GM23338 (cell line): ENCODE results near the gene PTH1R. TPM values are rescaled to one million over a fixed set of nuclear protein-coding genes. Genes with fewer than 3 reads are reported as not detected.

Experiments used
- ATAC-seq: fragments of 200-7000 bp; cut with Tn5 transposase; 3 replicates; pipeline ENCODE4 v1.9.1; 2020
- DNase-seq: peaks from one replicate; pipeline ENCODE4 v3.0.0-alpha.2; 2015; ENCODE audit warnings: low spot score
- H2AFZ ChIP-seq: fragments of 200-600 bp; sonication (generic); 2 replicates; pipeline ENCODE4 v1.8.0; 2016; ENCODE audit warnings: antibody characterized with exemption, mild to moderate bottlenecking, moderate library complexity
- H3F3A ChIP-seq: fragments of 200-600 bp; sonication (generic); replicated peaks from 2 replicates; pipeline ENCODE4 v1.8.0; 2017; ENCODE audit warnings: antibody characterized with exemption, mixed run types, low read depth
- H3K27ac ChIP-seq: fragments of 200-600 bp; sonication (generic); 2 replicates; pipeline ENCODE4 v1.6.1; 2016; ENCODE audit warnings: low read depth
- H3K27me3 ChIP-seq: fragments of 200-600 bp; sonication (generic); 2 replicates; pipeline ENCODE4 v1.8.0; 2016; ENCODE audit warnings: mild to moderate bottlenecking, mixed run types, moderate library complexity; ENCODE audit not compliant: insufficient read depth
- H3K36me3 ChIP-seq: fragments of 200-600 bp; sonication (generic); 2 replicates; pipeline ENCODE4 v1.8.0; 2016; ENCODE audit warnings: mild to moderate bottlenecking; ENCODE audit not compliant: insufficient read depth
- H3K4me1 ChIP-seq: fragments of 200-600 bp; sonication (generic); 2 replicates; pipeline ENCODE4 v1.8.0; 2016; ENCODE audit warnings: mild to moderate bottlenecking, moderate library complexity; ENCODE audit not compliant: insufficient read depth
- H3K4me2 ChIP-seq: fragments of 200-600 bp; sonication (generic); 2 replicates; pipeline ENCODE4 v1.7.1; 2017; ENCODE audit warnings: mixed run types
- H3K4me3 ChIP-seq: fragments of 200-600 bp; sonication (generic); 2 replicates; pipeline ENCODE4 v1.6.1; 2016; ENCODE audit warnings: mixed run types
- H3K79me2 ChIP-seq: fragments of 200-600 bp; sonication (generic); replicated peaks from 2 replicates; pipeline ENCODE4 v1.8.0; 2017; ENCODE audit warnings: mild to moderate bottlenecking; ENCODE audit not compliant: insufficient read depth
- H3K9me2 ChIP-seq: fragments of 200-600 bp; sonication (generic); 2 replicates; pipeline ENCODE4 v1.8.0; 2017; ENCODE audit not compliant: insufficient read depth
- H4K20me1 ChIP-seq: fragments of 200-600 bp; sonication (generic); replicated peaks from 2 replicates; pipeline ENCODE4 v1.8.0; 2017; ENCODE audit warnings: mild to moderate bottlenecking; ENCODE audit not compliant: insufficient read depth
- H3K27ac Mint-ChIP-seq: 2 replicates; pipeline ENCODE4 v1.8.0; 2020; ENCODE audit warnings: inconsistent platforms, mild to moderate bottlenecking, moderate library complexity, mixed read lengths
- H3K27me3 Mint-ChIP-seq: 3 replicates; pipeline ENCODE4 v1.8.0; 2022; ENCODE audit warnings: low read depth, mild to moderate bottlenecking, moderate library complexity, mixed read lengths, inconsistent platforms; ENCODE audit not compliant: insufficient read depth, poor library complexity
- H3K36me3 Mint-ChIP-seq: 3 replicates; pipeline ENCODE4 v1.8.0; 2021; ENCODE audit warnings: low read depth, mild to moderate bottlenecking, inconsistent platforms, moderate library complexity, mixed read lengths
- H3K4me1 Mint-ChIP-seq: 3 replicates; pipeline ENCODE4 v1.8.0; 2020; ENCODE audit warnings: mild to moderate bottlenecking, inconsistent platforms, mixed read lengths
- H3K4me3 Mint-ChIP-seq: 3 replicates; pipeline ENCODE4 v1.8.0; 2021; ENCODE audit warnings: moderate library complexity, mild to moderate bottlenecking, inconsistent platforms, mixed read lengths
- H3K9me3 Mint-ChIP-seq: 3 replicates; pipeline ENCODE4 v1.8.0; 2020; ENCODE audit warnings: moderate library complexity, mild to moderate bottlenecking, inconsistent platforms, mixed read lengths
- CREB1 ChIP-seq: fragments of 250-450 bp; sonication (Bioruptor Pico); IDR thresholded peaks from 2 replicates; pipeline ENCODE4 v1.5.0; 2020; ENCODE audit warnings: low read depth, mild to moderate bottlenecking, moderate library complexity
- CTCF ChIP-seq, 2 experiments: fragments of 200-600 bp in 1 of 2; sonication (generic) in 1 of 2; conservative IDR thresholded peaks; 2 replicates each; pipeline versions ENCODE4 v1.5.1 to v1.6.1; 2016 to 2017; ENCODE audit warnings: antibody characterized with exemption in 2 of 2, low read depth in 2 of 2, mild to moderate bottlenecking in 2 of 2, moderate library complexity in 1 of 2
- ETS1 ChIP-seq: IDR thresholded peaks from 2 replicates; pipeline ENCODE4 v1.6.1; 2016; ENCODE audit warnings: antibody characterized with exemption
- EZH2 ChIP-seq: fragments of 200-600 bp; sonication (generic); IDR thresholded peaks from one replicate; pipeline ENCODE4 v1.8.0; 2017; ENCODE audit warnings: antibody characterized with exemption, mild to moderate bottlenecking, low read depth; ENCODE audit not compliant: unreplicated experiment
- EZH2phosphoT487 ChIP-seq: fragments of 200-600 bp; sonication (generic); IDR thresholded peaks from one replicate; pipeline ENCODE4 v1.8.1; 2018; ENCODE audit warnings: antibody characterized with exemption; ENCODE audit not compliant: unreplicated experiment
- JUNB ChIP-seq: IDR thresholded peaks from one replicate; pipeline ENCODE4 v1.6.1; 2016; ENCODE audit warnings: antibody characterized with exemption; ENCODE audit not compliant: unreplicated experiment
- NANOG ChIP-seq: IDR thresholded peaks from 2 replicates; pipeline ENCODE4 v1.6.1; 2016; ENCODE audit warnings: antibody characterized with exemption, borderline replicate concordance
- POLR2AphosphoS5 ChIP-seq: IDR thresholded peaks from 2 replicates; pipeline ENCODE4 v1.6.1; 2016; ENCODE audit warnings: antibody characterized with exemption, low read depth
- REST ChIP-seq: IDR thresholded peaks from one replicate; pipeline ENCODE4 v1.6.1; 2018; ENCODE audit warnings: antibody characterized with exemption; ENCODE audit not compliant: unreplicated experiment
- STAT1 ChIP-seq: IDR thresholded peaks from one replicate; pipeline ENCODE4 v1.6.1; 2016; ENCODE audit warnings: antibody characterized with exemption; ENCODE audit not compliant: unreplicated experiment
- ZNF114 ChIP-seq: fragments of 250-450 bp; sonication (Bioruptor Pico); IDR thresholded peaks from 2 replicates; pipeline ENCODE4 v1.5.0; 2020; ENCODE audit warnings: mild to moderate bottlenecking, moderate library complexity
- ZNF331 ChIP-seq: fragments of 250-450 bp; sonication (Bioruptor Pico); IDR thresholded peaks from 2 replicates; pipeline ENCODE4 v1.5.0; 2020; ENCODE audit warnings: low read depth, mild to moderate bottlenecking, moderate library complexity
- ZNF462 ChIP-seq: fragments of 250-450 bp; sonication (Bioruptor Pico); IDR thresholded peaks from 2 replicates; pipeline ENCODE4 v1.5.0; 2020; ENCODE audit warnings: mild to moderate bottlenecking, moderate library complexity
- polyA plus RNA-seq: library from polyadenylated mRNA; unstranded; fragments of >200 nt; fragmentation: Nextera tagmentation; extraction: Ambion mirVana; gene quantifications from 2 replicates; pipeline ENCODE4 v1.2.1, GENCODE V29; 2016
- total RNA-seq: library from RNA; depleted of rRNA; stranded (reverse); fragments of >200 nt; shearing (Covaris generic); gene quantifications from 2 replicates; pipeline ENCODE4 v1.2.3, GENCODE V29; 2014

PTH1R gene
- total and polyA plus RNA-seq, 2 experiments from 2014 or later, result 1.3 to 1.9 TPM

- H3K4me2 ChIP-seq, result no peak overlapping the region
- H3K36me3 ChIP-seq, result no peaks in the 10 kb centered on the region
- DNase-seq, result no peak
- peaks cover 98% of the 10 kb centered on the region for H3K79me2 ChIP-seq
- no peaks in the 10 kb centered on the region for H3K9me2 ChIP-seq
- Mint-ChIP-seq H3K36me3 (peaks cover 15% of the 10 kb centered on the region), H3K27ac (no peak overlapping the region), H3K4me3 (no peak overlapping the region; the same call in 2 of the 3 replicates), H3K27me3 (peaks cover 9% of the 10 kb centered on the region), H3K4me1 (peaks cover 58% of the 10 kb centered on the region), H3K9me3 (no peaks in the 10 kb centered on the region; the same call in 2 of the 3 replicates)
- TF ChIP-seq ZNF462 (CRISPR knock-in tag), result no peak
- TF ChIP-seq ZNF114 (CRISPR knock-in tag), result no peak
- no peak for TF ChIP-seq ZNF331 (CRISPR knock-in tag)
- no peak for TF ChIP-seq JUNB
- TF ChIP-seq CREB1 (CRISPR knock-in tag), result no peak
- no peak for TF ChIP-seq EZH2phosphoT487
- TF ChIP-seq REST, result no peak
- TF ChIP-seq EZH2, result no peak
- no peak for TF ChIP-seq NANOG
- TF ChIP-seq ETS1, result no peak
- TF ChIP-seq STAT1, result no peak
- no peak for TF ChIP-seq CTCF (conservative IDR thresholded peaks at IDR 0.05; ENCODE audit: low read depth in 2 of 2)
- TF ChIP-seq POLR2AphosphoS5, result no peak
- peaks cover 83% of the 10 kb centered on the region for H4K20me1 ChIP-seq
- ATAC-seq, result no peak
- no peak overlapping the region for H2AFZ ChIP-seq
- no peaks in the 10 kb centered on the region for H3F3A ChIP-seq
- H3K4me1 ChIP-seq, result peaks cover 8% of the 10 kb centered on the region; the same call in 1 of the 2 replicates
- no peak overlapping the region for H3K27ac ChIP-seq
- no peak overlapping the region for H3K4me3 ChIP-seq
- no peaks in the 10 kb centered on the region for H3K27me3 ChIP-seq
Observed at GRCh38 chr3:46950650-46951241, 73.2 kb downstream of the PTH1R start.
